Activated CD4-positive, alpha-beta memory T cell treated with anti-CD3 and anti-CD28 coated beads for 36 hours (primary cell): ENCODE measurements around the gene TBC1D22B. TPM values are rescaled to one million over a fixed set of nuclear protein-coding genes. Genes with fewer than 3 reads are reported as not detected.
"Not testable (repeated sequence)": the region's sequence is repeated elsewhere in the genome, so short reads cannot be mapped to it uniquely, and the experiment has no call there.

Source experiments
- CTCF ChIA-PET: fragments of 350-600 bp; sonication (Branson Sonifier 250); formaldehyde crosslinking; loops from one replicate; lab custom pipeline; 2021; ENCODE audit warnings: antibody characterized with exemption, inconsistent platforms; lab: Charles Lee
- POLR2A ChIA-PET: fragments of 350-600 bp; sonication (Branson Sonifier 250); formaldehyde crosslinking; loops from one replicate; lab custom pipeline; 2021; ENCODE audit warnings: antibody characterized with exemption; lab: Charles Lee
- DNase-seq: peaks from one replicate; pipeline ENCODE4 v3.0.0-alpha.2; 2020
- H3K27ac Mint-ChIP-seq: one replicate; pipeline ENCODE4 v1.8.0; 2021; ENCODE audit warnings: mixed read lengths
- H3K27me3 Mint-ChIP-seq: one replicate; pipeline ENCODE4 v1.8.0; 2021; ENCODE audit warnings: mixed read lengths
- H3K36me3 Mint-ChIP-seq: one replicate; pipeline ENCODE4 v1.8.0; 2021; ENCODE audit warnings: mixed read lengths
- H3K4me1 Mint-ChIP-seq: one replicate; pipeline ENCODE4 v1.8.0; 2021; ENCODE audit warnings: low read depth, mixed read lengths
- H3K4me3 Mint-ChIP-seq: one replicate; pipeline ENCODE4 v1.8.0; 2021; ENCODE audit warnings: mild to moderate bottlenecking, mixed read lengths
- H3K9me3 Mint-ChIP-seq: one replicate; pipeline ENCODE4 v1.8.0; 2021; ENCODE audit warnings: mixed read lengths
- intact Hi-C: fragments of 100-400 bp; cut with micrococcal nuclease; formaldehyde crosslinking; loops from one replicate; pipeline ENCODE4 v1.15.1; 2023
- total RNA-seq, 2 experiments: library from RNA; stranded (reverse); gene quantifications; one replicate each; pipeline ENCODE4 v1.2.3, GENCODE V29; 2021

The TBC1D22B gene
- total RNA-seq, 2 experiments from 2014 or later: 14.4 to 15.7 TPM

DNA sequence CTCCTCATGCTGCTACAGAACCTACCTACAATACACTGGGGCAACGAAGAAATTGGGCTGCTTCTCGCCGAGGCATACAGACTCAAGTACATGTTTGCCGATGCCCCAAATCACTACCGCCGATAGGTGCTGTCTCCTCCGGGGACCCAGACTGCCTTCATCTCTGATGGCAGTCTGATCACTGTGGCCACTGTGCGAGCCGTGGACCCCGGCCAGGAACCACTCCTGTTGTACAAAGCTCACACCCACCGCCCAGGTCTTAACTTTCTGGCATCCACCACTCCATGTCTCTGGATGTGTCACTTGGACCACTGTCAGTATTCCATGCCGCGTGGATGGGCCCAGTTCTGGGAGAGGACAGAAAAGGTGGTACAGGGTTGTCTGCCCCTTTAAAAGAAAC is 73.5 kb downstream of the TBC1D22B start:
- H3K4me3 Mint-ChIP-seq: no peak overlapping the region
- CTCF ChIA-PET: no interaction called here
- no peaks in the 10 kb centered on the region for H3K27me3 Mint-ChIP-seq
- H3K27ac Mint-ChIP-seq: no peak overlapping the region
- intact Hi-C loops: no loop called here
- peaks cover 9% of the 10 kb centered on the region for H3K4me1 Mint-ChIP-seq
- POLR2A ChIA-PET: no interaction called here
- H3K9me3 Mint-ChIP-seq: no peaks in the 10 kb centered on the region
- peaks cover 11% of the 10 kb centered on the region for H3K36me3 Mint-ChIP-seq
- no peak for DNase-seq

GRCh38 chr6:37332894-37333293 is 75.3 kb downstream of the TBC1D22B start:
- CTCF ChIA-PET: no interaction called here
- peak overlapping the region; percentile 4 for H3K27ac Mint-ChIP-seq
- peaks cover 11% of the 10 kb centered on the region for H3K36me3 Mint-ChIP-seq
- no peaks in the 10 kb centered on the region for H3K9me3 Mint-ChIP-seq
- POLR2A ChIA-PET: no interaction called here
- peaks cover 9% of the 10 kb centered on the region for H3K4me1 Mint-ChIP-seq
- DNase-seq: no peak
- intact Hi-C loops: no loop called here
- no peak overlapping the region for H3K4me3 Mint-ChIP-seq
- no peaks in the 10 kb centered on the region for H3K27me3 Mint-ChIP-seq

- CTCF ChIA-PET: no interaction called here
- H3K36me3 Mint-ChIP-seq: peaks cover 11% of the 10 kb centered on the region
Observed at GRCh38 chr6:37334047-37334446, 76.5 kb downstream of the TBC1D22B start.

DNA sequence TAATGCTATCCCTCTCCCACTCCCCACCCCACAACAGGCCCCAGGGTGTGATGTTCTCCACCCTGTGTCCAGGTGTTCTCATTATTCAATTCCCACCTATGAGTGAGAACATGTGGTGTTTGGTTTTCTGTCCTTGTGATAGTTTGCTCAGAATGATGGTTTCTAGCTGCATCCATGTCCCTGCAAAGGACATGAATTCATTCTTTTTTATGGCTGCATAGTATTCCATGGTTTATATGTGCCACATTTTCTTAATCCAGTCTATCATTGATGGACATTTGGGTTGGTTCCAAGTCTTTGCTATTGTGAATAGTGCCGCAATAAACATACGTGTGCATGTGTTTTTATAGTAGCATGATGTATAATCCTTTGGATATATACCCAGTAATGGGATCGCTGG is 80.7 kb downstream of the TBC1D22B start:
- intact Hi-C loops, DNase-seq, H3K36me3 Mint-ChIP-seq, POLR2A ChIA-PET, H3K27ac Mint-ChIP-seq, H3K4me1 Mint-ChIP-seq, CTCF ChIA-PET, H3K27me3 Mint-ChIP-seq, H3K9me3 Mint-ChIP-seq, H3K4me3 Mint-ChIP-seq: not testable (repeated sequence)

More at GRCh38 chr6:37334047-37334446, 76.5 kb downstream of the TBC1D22B start:
- no peak for DNase-seq
- POLR2A ChIA-PET: no interaction called here
- H3K4me3 Mint-ChIP-seq: no peak overlapping the region
- H3K27me3 Mint-ChIP-seq: no peaks in the 10 kb centered on the region
- H3K9me3 Mint-ChIP-seq: no peaks in the 10 kb centered on the region
- intact Hi-C loops: no loop called here
- no peak overlapping the region for H3K27ac Mint-ChIP-seq
- peaks cover 9% of the 10 kb centered on the region for H3K4me1 Mint-ChIP-seq

DNA sequence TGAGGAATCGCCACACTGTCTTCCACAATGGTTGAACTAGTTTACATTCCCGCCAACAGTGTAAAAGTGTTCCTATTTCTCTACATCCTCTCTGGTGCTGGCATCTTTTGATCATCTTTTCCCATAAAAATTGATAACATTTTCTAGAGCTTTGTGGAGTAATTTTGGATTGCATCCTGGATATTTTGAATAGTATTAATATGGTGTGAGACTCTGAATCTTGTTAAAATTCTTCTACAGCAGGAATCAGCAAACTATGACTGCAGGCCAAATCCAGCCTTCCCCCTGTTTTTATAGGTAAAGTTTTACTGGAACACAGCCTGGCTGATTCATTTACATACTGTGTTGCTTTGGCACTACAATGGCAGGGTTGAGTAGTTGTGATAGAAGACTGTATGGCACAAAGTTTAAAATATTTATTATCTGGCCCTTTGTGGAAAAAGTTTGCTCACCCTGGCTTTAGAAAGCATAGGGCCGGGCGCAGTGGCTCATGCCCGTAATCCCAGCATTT is 81.2 kb downstream of the TBC1D22B start:
- no peak overlapping the region for H3K27ac Mint-ChIP-seq
- no peak for DNase-seq
- ChIA-PET POLR2A (no interaction called here), CTCF (no interaction called here)
- no peaks in the 10 kb centered on the region for H3K9me3 Mint-ChIP-seq
- no peaks in the 10 kb centered on the region for H3K36me3 Mint-ChIP-seq
- peaks cover 4% of the 10 kb centered on the region for H3K27me3 Mint-ChIP-seq
- intact Hi-C loops: no loop called here
- H3K4me3 Mint-ChIP-seq: no peak overlapping the region
- H3K4me1 Mint-ChIP-seq: no peaks in the 10 kb centered on the region

DNA sequence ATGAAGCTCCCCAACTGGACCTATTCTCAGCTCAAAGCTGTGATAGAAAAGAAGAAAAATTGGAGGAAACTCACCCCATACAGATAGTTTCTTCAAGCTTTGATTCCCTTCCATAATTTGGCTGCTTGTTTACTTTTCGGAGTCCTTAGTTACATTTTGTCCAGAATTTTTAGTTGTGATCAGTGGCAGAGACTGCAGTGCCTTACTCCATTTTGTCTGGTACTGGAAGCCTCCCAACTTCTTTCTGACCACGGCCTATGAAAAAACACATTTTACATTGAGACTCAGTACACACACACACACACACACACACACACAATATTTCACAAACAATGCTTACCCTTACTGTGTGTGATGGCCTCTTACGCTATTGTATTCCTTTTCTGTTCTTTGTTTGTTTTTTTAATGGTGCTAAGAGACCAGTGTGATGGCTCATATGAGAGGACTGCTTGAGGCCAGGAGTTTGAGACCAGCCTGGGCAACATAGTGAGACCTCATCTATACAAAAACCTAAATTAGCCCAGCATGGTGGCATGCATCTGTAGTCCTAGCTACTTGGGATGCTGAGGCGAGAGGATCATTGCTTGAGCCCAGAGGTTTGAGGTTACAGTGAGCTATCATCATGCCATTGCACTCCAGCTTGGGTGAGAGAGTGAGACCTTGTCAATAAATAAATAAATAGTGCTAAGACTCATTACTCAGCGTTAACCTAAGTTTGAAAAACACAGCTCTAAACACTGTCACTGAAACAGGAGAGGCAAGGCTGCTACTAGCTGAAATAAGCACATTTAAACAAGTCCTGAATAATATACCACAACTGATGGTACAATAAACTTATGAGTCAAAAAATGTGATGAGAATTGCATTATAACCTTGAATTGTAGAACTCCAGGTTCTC is 82.4 kb downstream of the TBC1D22B start:
- no peaks in the 10 kb centered on the region for H3K36me3 Mint-ChIP-seq
- H3K27ac Mint-ChIP-seq: no peak overlapping the region
- H3K9me3 Mint-ChIP-seq: no peaks in the 10 kb centered on the region
- ChIA-PET POLR2A (no interaction called here), CTCF (no interaction called here)
- no peak overlapping the region for H3K4me3 Mint-ChIP-seq
- H3K27me3 Mint-ChIP-seq: peaks cover 9% of the 10 kb centered on the region
- H3K4me1 Mint-ChIP-seq: no peaks in the 10 kb centered on the region
- intact Hi-C loops: no loop called here
- DNase-seq: no peak

- ChIA-PET CTCF (no interaction called here), POLR2A (no interaction called here)
- no peak overlapping the region for H3K4me3 Mint-ChIP-seq
- H3K27me3 Mint-ChIP-seq: peaks cover 9% of the 10 kb centered on the region
- H3K4me1 Mint-ChIP-seq: no peaks in the 10 kb centered on the region
- no peaks in the 10 kb centered on the region for H3K36me3 Mint-ChIP-seq
- intact Hi-C loops: no loop called here
- no peak for DNase-seq
- H3K9me3 Mint-ChIP-seq: no peaks in the 10 kb centered on the region
- H3K27ac Mint-ChIP-seq: no peak overlapping the region
Observed at GRCh38 chr6:37340639-37340943, 83.0 kb downstream of the TBC1D22B start.

GRCh38 chr6:37343248-37343647 is 85.7 kb downstream of the TBC1D22B start:
- intact Hi-C loops: no loop called here
- H3K4me1 Mint-ChIP-seq: no peaks in the 10 kb centered on the region
- POLR2A ChIA-PET: no interaction called here
- H3K4me3 Mint-ChIP-seq: no peak overlapping the region
- CTCF ChIA-PET: interaction anchor here (2.0 kb wide), 1 partner anchor 18 kb away, joined by 5 read pairs; no protein-coding TSS in a partner anchor
- H3K27ac Mint-ChIP-seq: no peak overlapping the region
- no peaks in the 10 kb centered on the region for H3K36me3 Mint-ChIP-seq
- no peaks in the 10 kb centered on the region for H3K9me3 Mint-ChIP-seq
- H3K27me3 Mint-ChIP-seq: peaks cover 9% of the 10 kb centered on the region
- DNase-seq: no peak

GRCh38 chr6:37344308-37344707 is 86.7 kb downstream of the TBC1D22B start:
- Mint-ChIP-seq H3K27me3 (peaks cover 9% of the 10 kb centered on the region), H3K36me3 (no peaks in the 10 kb centered on the region), H3K4me1 (no peaks in the 10 kb centered on the region), H3K27ac (no peak overlapping the region), H3K4me3 (no peak overlapping the region), H3K9me3 (no peaks in the 10 kb centered on the region)
- ChIA-PET POLR2A (no interaction called here), CTCF (no interaction called here)
- intact Hi-C loops: no loop called here
- DNase-seq: no peak

GRCh38 chr6:37345804-37346203 is 88.2 kb downstream of the TBC1D22B start:
- DNase-seq, CTCF ChIA-PET, H3K4me3 Mint-ChIP-seq, H3K9me3 Mint-ChIP-seq, intact Hi-C loops, H3K27ac Mint-ChIP-seq, H3K36me3 Mint-ChIP-seq, H3K4me1 Mint-ChIP-seq, POLR2A ChIA-PET, H3K27me3 Mint-ChIP-seq: not testable (repeated sequence)

DNA sequence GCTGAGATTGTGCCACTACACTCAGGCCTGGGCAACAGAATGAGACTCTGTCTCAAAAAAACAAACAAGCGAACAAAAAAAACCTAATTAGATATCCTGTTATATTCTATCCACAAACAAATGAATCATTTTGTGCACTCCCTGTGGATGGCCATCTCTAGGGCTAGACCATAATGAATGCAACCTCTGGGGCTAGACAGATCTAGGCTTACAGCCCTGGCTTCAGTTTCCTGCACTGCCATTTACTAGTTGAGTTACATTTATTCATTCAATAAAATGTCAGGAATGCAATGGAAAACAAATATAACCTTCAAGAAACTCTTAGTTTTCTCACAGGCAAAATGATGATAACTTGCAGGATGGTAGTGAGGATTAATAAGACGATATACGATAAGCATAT is 89.6 kb downstream of the TBC1D22B start:
- Mint-ChIP-seq H3K9me3 (no peaks in the 10 kb centered on the region), H3K27me3 (peaks cover 9% of the 10 kb centered on the region), H3K4me1 (no peaks in the 10 kb centered on the region), H3K27ac (no peak overlapping the region), H3K4me3 (no peak overlapping the region), H3K36me3 (no peaks in the 10 kb centered on the region)
- ChIA-PET CTCF (no interaction called here), POLR2A (no interaction called here)
- DNase-seq: no peak
- intact Hi-C loops: no loop called here

GRCh38 chr6:37347670-37348111 is 90.1 kb downstream of the TBC1D22B start:
- POLR2A ChIA-PET: no interaction called here
- no peaks in the 10 kb centered on the region for H3K9me3 Mint-ChIP-seq
- no peak overlapping the region for H3K4me3 Mint-ChIP-seq
- no peaks in the 10 kb centered on the region for H3K36me3 Mint-ChIP-seq
- H3K27me3 Mint-ChIP-seq: peaks cover 9% of the 10 kb centered on the region
- H3K4me1 Mint-ChIP-seq: no peaks in the 10 kb centered on the region
- CTCF ChIA-PET: no interaction called here
- H3K27ac Mint-ChIP-seq: no peak overlapping the region
- intact Hi-C loops: no loop called here
- DNase-seq: no peak

DNA sequence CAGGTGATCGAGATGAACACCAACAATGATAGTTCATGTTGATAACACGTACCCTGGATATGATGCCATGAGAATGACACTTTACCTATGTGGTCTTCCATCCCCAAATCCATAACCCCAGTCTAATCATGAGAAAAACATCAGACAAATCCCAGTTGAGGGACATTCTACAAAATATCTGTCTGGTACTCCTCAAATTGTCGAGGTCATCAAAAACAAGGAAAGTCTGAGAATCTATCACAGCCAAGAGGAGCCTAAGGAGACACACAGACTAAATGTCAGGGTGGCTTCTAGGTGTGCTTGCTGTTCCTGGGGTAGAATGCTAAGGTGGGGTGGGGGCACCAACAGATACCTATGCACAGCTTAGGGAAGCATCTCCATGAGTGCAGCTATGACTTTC is 93.5 kb downstream of the TBC1D22B start:
- DNase-seq: no peak
- CTCF ChIA-PET: no interaction called here
- H3K4me3 Mint-ChIP-seq: no peak overlapping the region
- no peak overlapping the region for H3K27ac Mint-ChIP-seq
- peaks cover 19% of the 10 kb centered on the region for H3K4me1 Mint-ChIP-seq
- H3K9me3 Mint-ChIP-seq: no peaks in the 10 kb centered on the region
- no peaks in the 10 kb centered on the region for H3K27me3 Mint-ChIP-seq
- H3K36me3 Mint-ChIP-seq: peaks cover 2% of the 10 kb centered on the region
- POLR2A ChIA-PET: no interaction called here
- intact Hi-C loops: no loop called here
